Lower lobe of right lung (tissue), 2 donors: Measurements from ENCODE around the gene MTHFD1. TPM values are rescaled to one million over a fixed set of nuclear protein-coding genes. Genes with fewer than 3 reads are reported as not detected.

Experiments used
- ATAC-seq, 2 donors: fragments of 200-7000 bp; cut with Tn5 transposase; one replicate each; pipeline ENCODE4 v1.9.1; 2020 to 2022; ENCODE audit warnings: mild to moderate bottlenecking in 2 of 2, moderate library complexity in 2 of 2
- DNase-seq: peaks from one replicate; pipeline ENCODE4 v3.0.0-alpha.2; 2020
- H3K27ac ChIP-seq: fragments of 200-600 bp; one replicate; pipeline ENCODE4 v1.8.0; 2022
- H3K27me3 ChIP-seq: fragments of 200-600 bp; one replicate; pipeline ENCODE4 v1.8.0; 2022; ENCODE audit warnings: low read depth
- H3K36me3 ChIP-seq: fragments of 200-600 bp; one replicate; pipeline ENCODE4 v1.8.0; 2022; ENCODE audit warnings: mild to moderate bottlenecking
- H3K4me1 ChIP-seq: fragments of 200-600 bp; one replicate; pipeline ENCODE4 v1.8.0; 2022
- H3K4me3 ChIP-seq: fragments of 200-600 bp; one replicate; pipeline ENCODE4 v1.8.0; 2022; ENCODE audit warnings: mild to moderate bottlenecking
- H3K9me3 ChIP-seq: fragments of 200-600 bp; one replicate; pipeline ENCODE4 v1.8.0; 2022
- intact Hi-C: fragments of 100-400 bp; cut with DNase I; formaldehyde crosslinking; loops from one replicate; pipeline ENCODE4 v1.11.0; 2022
- total RNA-seq: library from RNA; stranded (reverse); fragmentation: NEBNext Ultra II Directional; extraction: Animal tissue kit (Norgen Biotek cat#: 25700); gene quantifications from one replicate; pipeline ENCODE4 v1.2.1, GENCODE V29; 2021
- TF ChIP-seq, protein P1 (sequence below): fragments of 200-600 bp; IDR thresholded peaks from one replicate; pipeline ENCODE4 v1.8.0; 2022; ENCODE audit warnings: antibody characterized with exemption, mild to moderate bottlenecking
- donor health status: DM: no; HTN: yes; CAD: no; lungs with severe emphysema.

MTHFD1 gene
- total RNA-seq, 1 donor from 2014 or later, result 46.3 TPM

GRCh38 chr14:64450255-64450654, 62.1 kb downstream of the MTHFD1 start:
- Histone ChIP-seq H3K27ac (no peak overlapping the region), H3K27me3 (no peaks in the 10 kb centered on the region), H3K36me3 (peaks cover 66% of the 10 kb centered on the region), H3K4me1 (no peaks in the 10 kb centered on the region), H3K4me3 (no peak overlapping the region), H3K9me3 (no peaks in the 10 kb centered on the region)
- TF ChIP-seq, protein P1, sequence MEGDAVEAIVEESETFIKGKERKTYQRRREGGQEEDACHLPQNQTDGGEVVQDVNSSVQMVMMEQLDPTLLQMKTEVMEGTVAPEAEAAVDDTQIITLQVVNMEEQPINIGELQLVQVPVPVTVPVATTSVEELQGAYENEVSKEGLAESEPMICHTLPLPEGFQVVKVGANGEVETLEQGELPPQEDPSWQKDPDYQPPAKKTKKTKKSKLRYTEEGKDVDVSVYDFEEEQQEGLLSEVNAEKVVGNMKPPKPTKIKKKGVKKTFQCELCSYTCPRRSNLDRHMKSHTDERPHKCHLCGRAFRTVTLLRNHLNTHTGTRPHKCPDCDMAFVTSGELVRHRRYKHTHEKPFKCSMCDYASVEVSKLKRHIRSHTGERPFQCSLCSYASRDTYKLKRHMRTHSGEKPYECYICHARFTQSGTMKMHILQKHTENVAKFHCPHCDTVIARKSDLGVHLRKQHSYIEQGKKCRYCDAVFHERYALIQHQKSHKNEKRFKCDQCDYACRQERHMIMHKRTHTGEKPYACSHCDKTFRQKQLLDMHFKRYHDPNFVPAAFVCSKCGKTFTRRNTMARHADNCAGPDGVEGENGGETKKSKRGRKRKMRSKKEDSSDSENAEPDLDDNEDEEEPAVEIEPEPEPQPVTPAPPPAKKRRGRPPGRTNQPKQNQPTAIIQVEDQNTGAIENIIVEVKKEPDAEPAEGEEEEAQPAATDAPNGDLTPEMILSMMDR, result no peak
- intact Hi-C loops, result no loop called here
- DNase-seq, result no peak
- no peak for ATAC-seq

- ATAC-seq (no peak), DNase-seq (no peak)
- TF ChIP-seq, protein P1, result no peak
- no peaks in the 10 kb centered on the region for H3K4me1 ChIP-seq
- no peaks in the 10 kb centered on the region for H3K27me3 ChIP-seq
- H3K4me3 ChIP-seq, result no peak overlapping the region
- no peaks in the 10 kb centered on the region for H3K9me3 ChIP-seq
- peaks cover 60% of the 10 kb centered on the region for H3K36me3 ChIP-seq
- H3K27ac ChIP-seq, result no peak overlapping the region
- intact Hi-C loops, result no loop called here
Measured at GRCh38 chr14:64454671-64455070, 66.5 kb downstream of the MTHFD1 start.

- Histone ChIP-seq H3K4me3 (no peak overlapping the region), H3K9me3 (no peaks in the 10 kb centered on the region), H3K27me3 (no peaks in the 10 kb centered on the region), H3K4me1 (peaks cover 4% of the 10 kb centered on the region), H3K36me3 (peaks cover 15% of the 10 kb centered on the region), H3K27ac (no peak overlapping the region)
- DNase-seq (no peak), ATAC-seq (no peak)
- TF ChIP-seq, protein P1, result no peak
- intact Hi-C loops, result no loop called here
Measured at GRCh38 chr14:64459405-64460136, 71.4 kb downstream of the MTHFD1 start.

DNA sequence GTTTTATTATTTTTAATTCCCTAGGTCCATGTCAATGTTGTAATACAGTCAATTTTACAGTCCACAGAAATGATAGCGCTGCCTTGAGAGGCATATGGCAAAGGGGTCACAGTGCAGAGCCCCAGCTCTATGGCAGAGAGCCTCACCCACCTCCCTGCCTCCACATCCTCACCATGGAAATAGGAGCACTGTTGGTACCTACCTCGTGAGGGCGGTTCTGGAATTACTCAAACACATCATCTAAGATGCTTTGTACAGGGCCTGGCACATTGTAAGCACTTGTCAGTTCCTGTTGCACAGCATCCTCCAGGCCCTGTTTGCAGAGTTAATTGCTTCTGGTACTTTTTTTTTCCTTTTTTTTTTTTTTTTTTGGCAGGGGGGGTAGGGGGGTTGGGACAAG, 73.1 kb downstream of the MTHFD1 start:
- Histone ChIP-seq H3K27me3 (no peaks in the 10 kb centered on the region), H3K4me3 (no peak overlapping the region), H3K27ac (no peak overlapping the region), H3K36me3 (peaks cover 4% of the 10 kb centered on the region), H3K9me3 (no peaks in the 10 kb centered on the region), H3K4me1 (peaks cover 15% of the 10 kb centered on the region)
- TF ChIP-seq, protein P1, result no peak
- ATAC-seq (no peak), DNase-seq (no peak)
- intact Hi-C loops, result no loop called here

GRCh38 chr14:64463195-64463594, 75.0 kb downstream of the MTHFD1 start:
- no peak overlapping the region for H3K27ac ChIP-seq
- no peaks in the 10 kb centered on the region for H3K36me3 ChIP-seq
- intact Hi-C loops, result no loop called here
- no peaks in the 10 kb centered on the region for H3K27me3 ChIP-seq
- TF ChIP-seq, protein P1, result no peak
- DNase-seq, result no peak
- H3K4me1 ChIP-seq, result peaks cover 15% of the 10 kb centered on the region
- no peak overlapping the region for H3K4me3 ChIP-seq
- no peak for ATAC-seq
- no peaks in the 10 kb centered on the region for H3K9me3 ChIP-seq
